ENCODE results near the gene ATP11B. TPM values are rescaled to one million over a fixed set of nuclear protein-coding genes. Genes with fewer than 3 reads are reported as not detected.

ATP11B gene
- total and polyA plus RNA-seq, 9 of the 15 experiments (the other 6 are each of a cell fraction or from before 2014, with no cell fraction given): 11.9 to 68.7 (median 41.8) TPM

DNA sequence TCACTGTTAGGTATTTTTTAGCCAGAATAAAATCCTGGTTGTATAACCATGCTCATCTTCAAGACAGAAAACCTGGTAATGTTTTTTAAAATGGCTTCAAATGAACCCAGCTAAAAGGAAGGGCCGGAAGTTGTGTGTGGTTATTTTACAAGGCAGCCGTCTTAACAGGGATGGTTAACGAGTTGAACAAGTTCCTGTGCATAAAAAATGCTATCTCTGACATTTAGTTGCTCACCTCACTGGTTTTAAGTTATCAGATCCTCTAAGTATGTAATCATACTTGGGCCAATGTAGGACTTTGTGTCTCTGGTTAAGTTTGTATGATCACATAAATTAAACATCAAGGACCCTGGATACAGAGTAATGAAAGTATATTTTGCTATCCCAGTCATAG, 2.1 kb downstream of the ATP11B start (continued):
- TF ChIP-seq, protein P1, sequence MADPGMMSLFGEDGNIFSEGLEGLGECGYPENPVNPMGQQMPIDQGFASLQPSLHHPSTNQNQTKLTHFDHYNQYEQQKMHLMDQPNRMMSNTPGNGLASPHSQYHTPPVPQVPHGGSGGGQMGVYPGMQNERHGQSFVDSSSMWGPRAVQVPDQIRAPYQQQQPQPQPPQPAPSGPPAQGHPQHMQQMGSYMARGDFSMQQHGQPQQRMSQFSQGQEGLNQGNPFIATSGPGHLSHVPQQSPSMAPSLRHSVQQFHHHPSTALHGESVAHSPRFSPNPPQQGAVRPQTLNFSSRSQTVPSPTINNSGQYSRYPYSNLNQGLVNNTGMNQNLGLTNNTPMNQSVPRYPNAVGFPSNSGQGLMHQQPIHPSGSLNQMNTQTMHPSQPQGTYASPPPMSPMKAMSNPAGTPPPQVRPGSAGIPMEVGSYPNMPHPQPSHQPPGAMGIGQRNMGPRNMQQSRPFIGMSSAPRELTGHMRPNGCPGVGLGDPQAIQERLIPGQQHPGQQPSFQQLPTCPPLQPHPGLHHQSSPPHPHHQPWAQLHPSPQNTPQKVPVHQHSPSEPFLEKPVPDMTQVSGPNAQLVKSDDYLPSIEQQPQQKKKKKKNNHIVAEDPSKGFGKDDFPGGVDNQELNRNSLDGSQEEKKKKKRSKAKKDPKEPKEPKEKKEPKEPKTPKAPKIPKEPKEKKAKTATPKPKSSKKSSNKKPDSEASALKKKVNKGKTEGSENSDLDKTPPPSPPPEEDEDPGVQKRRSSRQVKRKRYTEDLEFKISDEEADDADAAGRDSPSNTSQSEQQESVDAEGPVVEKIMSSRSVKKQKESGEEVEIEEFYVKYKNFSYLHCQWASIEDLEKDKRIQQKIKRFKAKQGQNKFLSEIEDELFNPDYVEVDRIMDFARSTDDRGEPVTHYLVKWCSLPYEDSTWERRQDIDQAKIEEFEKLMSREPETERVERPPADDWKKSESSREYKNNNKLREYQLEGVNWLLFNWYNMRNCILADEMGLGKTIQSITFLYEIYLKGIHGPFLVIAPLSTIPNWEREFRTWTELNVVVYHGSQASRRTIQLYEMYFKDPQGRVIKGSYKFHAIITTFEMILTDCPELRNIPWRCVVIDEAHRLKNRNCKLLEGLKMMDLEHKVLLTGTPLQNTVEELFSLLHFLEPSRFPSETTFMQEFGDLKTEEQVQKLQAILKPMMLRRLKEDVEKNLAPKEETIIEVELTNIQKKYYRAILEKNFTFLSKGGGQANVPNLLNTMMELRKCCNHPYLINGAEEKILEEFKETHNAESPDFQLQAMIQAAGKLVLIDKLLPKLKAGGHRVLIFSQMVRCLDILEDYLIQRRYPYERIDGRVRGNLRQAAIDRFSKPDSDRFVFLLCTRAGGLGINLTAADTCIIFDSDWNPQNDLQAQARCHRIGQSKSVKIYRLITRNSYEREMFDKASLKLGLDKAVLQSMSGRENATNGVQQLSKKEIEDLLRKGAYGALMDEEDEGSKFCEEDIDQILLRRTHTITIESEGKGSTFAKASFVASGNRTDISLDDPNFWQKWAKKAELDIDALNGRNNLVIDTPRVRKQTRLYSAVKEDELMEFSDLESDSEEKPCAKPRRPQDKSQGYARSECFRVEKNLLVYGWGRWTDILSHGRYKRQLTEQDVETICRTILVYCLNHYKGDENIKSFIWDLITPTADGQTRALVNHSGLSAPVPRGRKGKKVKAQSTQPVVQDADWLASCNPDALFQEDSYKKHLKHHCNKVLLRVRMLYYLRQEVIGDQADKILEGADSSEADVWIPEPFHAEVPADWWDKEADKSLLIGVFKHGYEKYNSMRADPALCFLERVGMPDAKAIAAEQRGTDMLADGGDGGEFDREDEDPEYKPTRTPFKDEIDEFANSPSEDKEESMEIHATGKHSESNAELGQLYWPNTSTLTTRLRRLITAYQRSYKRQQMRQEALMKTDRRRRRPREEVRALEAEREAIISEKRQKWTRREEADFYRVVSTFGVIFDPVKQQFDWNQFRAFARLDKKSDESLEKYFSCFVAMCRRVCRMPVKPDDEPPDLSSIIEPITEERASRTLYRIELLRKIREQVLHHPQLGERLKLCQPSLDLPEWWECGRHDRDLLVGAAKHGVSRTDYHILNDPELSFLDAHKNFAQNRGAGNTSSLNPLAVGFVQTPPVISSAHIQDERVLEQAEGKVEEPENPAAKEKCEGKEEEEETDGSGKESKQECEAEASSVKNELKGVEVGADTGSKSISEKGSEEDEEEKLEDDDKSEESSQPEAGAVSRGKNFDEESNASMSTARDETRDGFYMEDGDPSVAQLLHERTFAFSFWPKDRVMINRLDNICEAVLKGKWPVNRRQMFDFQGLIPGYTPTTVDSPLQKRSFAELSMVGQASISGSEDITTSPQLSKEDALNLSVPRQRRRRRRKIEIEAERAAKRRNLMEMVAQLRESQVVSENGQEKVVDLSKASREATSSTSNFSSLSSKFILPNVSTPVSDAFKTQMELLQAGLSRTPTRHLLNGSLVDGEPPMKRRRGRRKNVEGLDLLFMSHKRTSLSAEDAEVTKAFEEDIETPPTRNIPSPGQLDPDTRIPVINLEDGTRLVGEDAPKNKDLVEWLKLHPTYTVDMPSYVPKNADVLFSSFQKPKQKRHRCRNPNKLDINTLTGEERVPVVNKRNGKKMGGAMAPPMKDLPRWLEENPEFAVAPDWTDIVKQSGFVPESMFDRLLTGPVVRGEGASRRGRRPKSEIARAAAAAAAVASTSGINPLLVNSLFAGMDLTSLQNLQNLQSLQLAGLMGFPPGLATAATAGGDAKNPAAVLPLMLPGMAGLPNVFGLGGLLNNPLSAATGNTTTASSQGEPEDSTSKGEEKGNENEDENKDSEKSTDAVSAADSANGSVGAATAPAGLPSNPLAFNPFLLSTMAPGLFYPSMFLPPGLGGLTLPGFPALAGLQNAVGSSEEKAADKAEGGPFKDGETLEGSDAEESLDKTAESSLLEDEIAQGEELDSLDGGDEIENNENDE (IDR thresholded peaks at IDR 0.05; ENCODE audit: low read depth, low read length): no peak
- TF ChIP-seq TGIF2 (CRISPR knock-in tag; IDR thresholded peaks at IDR 0.05) (no peak), FOXM1 (IDR thresholded peaks at IDR 0.05; ENCODE audit: low read depth) (no peak), FOXM1 (CRISPR knock-in tag; IDR thresholded peaks at IDR 0.05; ENCODE audit: low read depth) (no peak), ZC3H8 (IDR thresholded peaks at IDR 0.05) (no peak), TOE1 (IDR thresholded peaks at IDR 0.05; ENCODE audit: borderline replicate concordance) (no peak), TOE1 (CRISPR knock-in tag; IDR thresholded peaks at IDR 0.05; ENCODE audit: borderline replicate concordance, low read depth) (no peak), SRF (CRISPR knock-in tag; IDR thresholded peaks at IDR 0.05) (no peak), LARP7 (IDR thresholded peaks at IDR 0.05) (no peak), POLR2A (conservative IDR thresholded peaks at IDR 0.05) (0 out of 2 replicates have a peak, but pooled peaks have one; percentile 26), ELF1 (tag; IDR thresholded peaks at IDR 0.05) (0 out of 2 replicates have a peak, but pooled peaks have one; percentile 12), RBM15 (IDR thresholded peaks at IDR 0.05; ENCODE audit: insufficient read depth, low read length) (no peak), NR0B1 (IDR thresholded peaks at IDR 0.05; ENCODE audit: partially characterized antibody) (no peak)
